Panc1 (cell line): ENCODE results near the gene PTPN1. TPM values are rescaled to one million over a fixed set of nuclear protein-coding genes. Genes with fewer than 3 reads are reported as not detected.
A peak's percentile ranks its signal among the peaks of the same experiment; 100 is the strongest.

ENCODE experiments used
- ATAC-seq: fragments of 200-7000 bp; cut with Tn5 transposase; 2 replicates; pipeline ENCODE4 v1.9.1; 2020; ENCODE audit warnings: mild to moderate bottlenecking, moderate library complexity
- BruUV-seq: library from RNA; stranded (reverse); fragments of 400-500 nt; replicated peaks from 2 replicates; lab custom pipeline; 2021; lab: Mats Ljungman, UMichigan
- CTCF ChIA-PET: fragments of 300-600 bp; sonication (Branson Sonifier 250); formaldehyde crosslinking; loops from one replicate; lab custom pipeline; 2022; ENCODE audit warnings: antibody characterized with exemption; lab: Charles Lee
- POLR2A ChIA-PET: fragments of 300-600 bp; sonication (Branson Sonifier 250); formaldehyde crosslinking; loops from one replicate; lab custom pipeline; 2022; ENCODE audit warnings: antibody characterized with exemption; lab: Charles Lee
- DNase-seq: peaks from one replicate; pipeline ENCODE4 v3.0.0-alpha.2; 2010; ENCODE audit warnings: low read depth, low spot score
- H3K27ac ChIP-seq: 2 replicates; pipeline ENCODE4 v1.5.1; 2011; ENCODE audit warnings: mild to moderate bottlenecking, low read length, inconsistent platforms
- H3K27me3 ChIP-seq: fragments of 200-500 bp; sonication (Bioruptor generic); 2 replicates; pipeline ENCODE4 v1.6.0; 2014; ENCODE audit warnings: low read length, inconsistent platforms; ENCODE audit not compliant: control insufficient read depth, insufficient read depth
- H3K36me3 ChIP-seq: fragments of 200-500 bp; sonication (Bioruptor generic); 2 replicates; pipeline ENCODE4 v1.5.1; 2014; ENCODE audit warnings: inconsistent platforms, mild to moderate bottlenecking, low read length, moderate library complexity; ENCODE audit not compliant: control insufficient read depth, insufficient read depth
- H3K4me1 ChIP-seq: 2 replicates; pipeline ENCODE4 v1.5.1; 2011; ENCODE audit warnings: inconsistent platforms, mild to moderate bottlenecking, low read length, moderate library complexity; ENCODE audit not compliant: control insufficient read depth, insufficient read depth
- H3K4me3 ChIP-seq, 2 experiments: 2 replicates each; pipeline ENCODE4 v1.5.1; 2011 to 2012; ENCODE audit warnings: low read depth in 2 of 2, low read length in 2 of 2, mild to moderate bottlenecking in 2 of 2, inconsistent platforms in 1 of 2, moderate library complexity in 1 of 2
- H3K9me3 ChIP-seq: fragments of 200-500 bp; sonication (Bioruptor generic); 2 replicates; pipeline ENCODE4 v1.5.1; 2014; ENCODE audit warnings: low read depth, mild to moderate bottlenecking, inconsistent platforms, low read length, moderate library complexity; ENCODE audit not compliant: control insufficient read depth, insufficient read depth
- CTCF ChIP-seq: fragments of 450-650 bp; IDR thresholded peaks from 2 replicates; pipeline ENCODE4 v1.5.1; 2017; ENCODE audit warnings: mild to moderate bottlenecking
- POLR2AphosphoS5 ChIP-seq: IDR thresholded peaks from 2 replicates; pipeline ENCODE4 v1.6.1; 2012; ENCODE audit warnings: mild to moderate bottlenecking, low read depth, low read length, moderate library complexity
- REST ChIP-seq, 2 experiments: IDR thresholded peaks; 2 replicates each; pipeline ENCODE4 v1.6.1; 2011 to 2012; ENCODE audit warnings: low read depth in 2 of 2, control low read depth in 1 of 2, low read length in 1 of 2, mild to moderate bottlenecking in 1 of 2, moderate library complexity in 1 of 2; ENCODE audit not compliant: insufficient read depth in 1 of 2
- SIN3A ChIP-seq: IDR thresholded peaks from 2 replicates; pipeline ENCODE4 v1.6.1; 2012; ENCODE audit warnings: low read depth, mild to moderate bottlenecking, low read length, moderate library complexity, borderline replicate concordance; ENCODE audit not compliant: insufficient read depth
- TCF7L2 ChIP-seq: IDR thresholded peaks from 2 replicates; pipeline ENCODE4 v1.6.1; 2011; ENCODE audit warnings: mild to moderate bottlenecking, low read depth, low read length, inconsistent platforms
- in situ Hi-C: cut with HindIII; loops from 2 replicates; pipeline ENCODE4 v1.10.0; 2016; ENCODE audit warnings: low sequenced_read_pairs, low pct_unique_long_range_greater_than_20kb
- intact Hi-C: fragments of 100-400 bp; cut with micrococcal nuclease; formaldehyde crosslinking; loops from one replicate; pipeline ENCODE4 v1.10.0; 2022; ENCODE audit not compliant: unreplicated experiment
- total RNA-seq: library from RNA; stranded (reverse); gene quantifications from one replicate; pipeline ENCODE4 v1.2.1, GENCODE V29; 2021; ENCODE audit not compliant: unreplicated experiment

PTPN1 gene
- total RNA-seq, 1 experiment from 2014 or later: 42.2 TPM

- DNase-seq (no peak), ATAC-seq (no peak)
- H3K4me3 ChIP-seq: no peak overlapping the region
- no peaks in the 10 kb centered on the region for H3K9me3 ChIP-seq
- TF ChIP-seq CTCF (no peak), TCF7L2 (no peak), REST (IDR thresholded peaks at IDR 0.05; ENCODE audit: insufficient read depth in 1 of 2, low read depth in 2 of 2, low read length in 1 of 2) (no peak), SIN3A (no peak), POLR2AphosphoS5 (no peak)
- no peak overlapping the region for H3K27ac ChIP-seq
- no peaks in the 10 kb centered on the region for H3K36me3 ChIP-seq
- no TSS peak for BruUV-seq
- intact Hi-C loops (loop anchor here (10.0 kb wide), 1 partner anchor 167 kb away; no protein-coding TSS in a partner anchor), in situ Hi-C loops (no loop called here)
- POLR2A ChIA-PET: no interaction called here
- CTCF ChIA-PET: interaction anchor here (0.7 to 2.2 kb wide), 2 partner anchors 110 to 274 kb away, joined by 9 to 10 read pairs; no protein-coding TSS in a partner anchor
- H3K27me3 ChIP-seq: no peaks in the 10 kb centered on the region
- H3K4me1 ChIP-seq: peaks cover 8% of the 10 kb centered on the region
Measured at GRCh38 chr20:50462093-50462690, 48.0 kb upstream of the PTPN1 start.

- peak overlapping the region; percentile 10 to 48; a peak in 2 of 4 replicates for H3K4me3 ChIP-seq
- ChIA-PET POLR2A (no interaction called here), CTCF (interaction anchor here (0.5 to 0.7 kb wide), 4 partner anchors 99 to 282 kb away, joined by 3 to 5 read pairs (median 3); no protein-coding TSS in a partner anchor)
- ATAC-seq (peak; percentile 87), DNase-seq (peak; percentile 39)
- intact Hi-C loops: loop anchor here (1.0 to 10.0 kb wide), 2 partner anchors 169 to 274 kb away; partner anchors contain the start of gene CEBPB
- no peaks in the 10 kb centered on the region for H3K27me3 ChIP-seq
- TF ChIP-seq TCF7L2 (no peak), CTCF (peak; percentile 82), SIN3A (no peak), POLR2AphosphoS5 (no peak)
- no peaks in the 10 kb centered on the region for H3K36me3 ChIP-seq
- BruUV-seq: no TSS peak
- no peaks in the 10 kb centered on the region for H3K9me3 ChIP-seq
- in situ Hi-C loops: no loop called here
- H3K27ac ChIP-seq: no peak overlapping the region
- peaks cover 8% of the 10 kb centered on the region for H3K4me1 ChIP-seq
Measured at GRCh38 chr20:50464026-50464724, 46.0 kb upstream of the PTPN1 start.
